T-helper 1 cell treated with Interleukin-12 subunit alpha and Interleukin-12 subunit beta and Interleukin-4 antibody, amounts not matched to agents 30 ng/mL and 1 ng/mL, for 36 hours (primary cell): ENCODE data around the gene C2orf74. TPM values are rescaled to one million over a fixed set of nuclear protein-coding genes. Genes with fewer than 3 reads are reported as not detected.
"Not testable (repeated sequence)": the region's sequence is repeated elsewhere in the genome, so short reads cannot be mapped to it uniquely, and the experiment has no call there.

ENCODE experiments used
- intact Hi-C: fragments of 100-400 bp; cut with micrococcal nuclease; formaldehyde crosslinking; loops from one replicate; pipeline ENCODE4 v1.15.1; 2024
- total RNA-seq: library from RNA; stranded (reverse); gene quantifications from 2 replicates; pipeline ENCODE4 v1.2.3, GENCODE V29; 2022

Gene C2orf74
- total RNA-seq, 1 donor from 2014 or later = 4.6 TPM

- intact Hi-C loops = no loop called here
Observed at GRCh38 chr2:61172671-61173070, 10.7 kb downstream of the C2orf74 start.

GRCh38 chr2:61173116-61173515, 11.1 kb downstream of the C2orf74 start:
- intact Hi-C loops = no loop called here

- intact Hi-C loops = loop anchor here (5.0 kb wide), 1 partner anchor 712 kb away; the partner anchor contains the start of gene CCT4
Observed at GRCh38 chr2:61175036-61175435, 13.0 kb downstream of the C2orf74 start.

- intact Hi-C loops = loop anchor here (1.0 to 5.0 kb wide), 15 partner anchors 32 to 1528 kb away; partner anchors contain the start of genes CCT4, EHBP1, FAM161A and PAPOLG
Observed at GRCh38 chr2:61176755-61177726, 15.1 kb downstream of the C2orf74 start.

- intact Hi-C loops = loop anchor here (1.0 to 5.0 kb wide), 15 partner anchors 33 to 1527 kb away; partner anchors contain the start of genes CCT4, EHBP1, FAM161A and PAPOLG
Observed at GRCh38 chr2:61177727-61178549, 15.9 kb downstream of the C2orf74 start.

GRCh38 chr2:61178603-61179545, 16.9 kb downstream of the C2orf74 start:
- intact Hi-C loops = loop anchor here (5.0 kb wide), 1 partner anchor 708 kb away; the partner anchor contains the start of gene CCT4

GRCh38 chr2:61179701-61180639, 18.0 kb downstream of the C2orf74 start:
- intact Hi-C loops = loop anchor here (5.0 kb wide), 1 partner anchor 707 kb away; the partner anchor contains the start of gene CCT4

- intact Hi-C loops = no loop called here
Observed at GRCh38 chr2:61180686-61181085, 18.7 kb downstream of the C2orf74 start.

- intact Hi-C loops = no loop called here
Observed at GRCh38 chr2:61181382-61182058, 19.5 kb downstream of the C2orf74 start.

GRCh38 chr2:61182059-61182383, 20.0 kb downstream of the C2orf74 start:
- intact Hi-C loops = no loop called here

GRCh38 chr2:61183795-61184194, 21.8 kb downstream of the C2orf74 start:
- intact Hi-C loops = no loop called here

- intact Hi-C loops = no loop called here
Observed at GRCh38 chr2:61184263-61184662, 22.3 kb downstream of the C2orf74 start.

GRCh38 chr2:61185231-61185728, 23.3 kb downstream of the C2orf74 start:
- intact Hi-C loops = no loop called here

- intact Hi-C loops = no loop called here
Observed at GRCh38 chr2:61187085-61187484, 25.1 kb downstream of the C2orf74 start.

GRCh38 chr2:61193670-61194561, 31.9 kb downstream of the C2orf74 start:
- intact Hi-C loops = no loop called here

GRCh38 chr2:61194646-61195045, 32.7 kb downstream of the C2orf74 start:
- intact Hi-C loops = not testable (repeated sequence)

GRCh38 chr2:61196671-61197070, 34.7 kb downstream of the C2orf74 start:
- intact Hi-C loops = no loop called here

- intact Hi-C loops = no loop called here
Observed at GRCh38 chr2:61205132-61205531, 43.1 kb downstream of the C2orf74 start.
